Neural progenitor cell (in vitro differentiated cells): Measurements from ENCODE around the gene AGK.

Experiments
- EZH2 ChIP-seq: fragments of 200-600 bp; sonication (generic); IDR thresholded peaks from 2 replicates; pipeline ENCODE4 v1.6.1; 2017; ENCODE audit warnings: antibody characterized with exemption, mild to moderate bottlenecking, moderate library complexity
- EZH2phosphoT487 ChIP-seq: fragments of 200-600 bp; sonication (generic); IDR thresholded peaks from 2 replicates; pipeline ENCODE4 v1.6.1; 2017; ENCODE audit warnings: antibody characterized with exemption
- TF ChIP-seq, protein P1 (sequence below): fragments of 200-600 bp; sonication (generic); IDR thresholded peaks from 2 replicates; pipeline ENCODE4 v1.5.1; 2017; ENCODE audit warnings: antibody characterized with exemption, mild to moderate bottlenecking

DNA sequence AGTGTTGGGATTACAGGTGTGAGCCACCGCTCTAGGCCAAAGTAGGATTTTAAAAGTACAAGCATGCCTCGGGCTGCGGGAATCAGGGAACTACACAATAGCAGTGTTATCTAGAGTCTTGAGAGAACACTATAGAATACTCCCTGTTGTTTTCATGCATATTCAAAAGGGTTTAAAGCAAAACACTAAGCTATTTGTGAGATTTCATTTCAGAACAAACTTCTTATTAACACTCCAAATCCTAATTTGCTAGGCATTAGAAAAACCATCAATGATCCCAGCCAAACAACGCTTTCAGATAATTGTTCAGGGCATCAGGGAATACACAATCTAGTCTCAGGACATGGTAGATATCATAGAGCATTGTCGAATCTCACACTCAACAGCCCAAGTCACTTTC, 136.8 kb downstream of the AGK start:
- TF ChIP-seq, protein P1, sequence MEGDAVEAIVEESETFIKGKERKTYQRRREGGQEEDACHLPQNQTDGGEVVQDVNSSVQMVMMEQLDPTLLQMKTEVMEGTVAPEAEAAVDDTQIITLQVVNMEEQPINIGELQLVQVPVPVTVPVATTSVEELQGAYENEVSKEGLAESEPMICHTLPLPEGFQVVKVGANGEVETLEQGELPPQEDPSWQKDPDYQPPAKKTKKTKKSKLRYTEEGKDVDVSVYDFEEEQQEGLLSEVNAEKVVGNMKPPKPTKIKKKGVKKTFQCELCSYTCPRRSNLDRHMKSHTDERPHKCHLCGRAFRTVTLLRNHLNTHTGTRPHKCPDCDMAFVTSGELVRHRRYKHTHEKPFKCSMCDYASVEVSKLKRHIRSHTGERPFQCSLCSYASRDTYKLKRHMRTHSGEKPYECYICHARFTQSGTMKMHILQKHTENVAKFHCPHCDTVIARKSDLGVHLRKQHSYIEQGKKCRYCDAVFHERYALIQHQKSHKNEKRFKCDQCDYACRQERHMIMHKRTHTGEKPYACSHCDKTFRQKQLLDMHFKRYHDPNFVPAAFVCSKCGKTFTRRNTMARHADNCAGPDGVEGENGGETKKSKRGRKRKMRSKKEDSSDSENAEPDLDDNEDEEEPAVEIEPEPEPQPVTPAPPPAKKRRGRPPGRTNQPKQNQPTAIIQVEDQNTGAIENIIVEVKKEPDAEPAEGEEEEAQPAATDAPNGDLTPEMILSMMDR = no peak
- no peak for TF ChIP-seq EZH2
- TF ChIP-seq EZH2phosphoT487 = no peak
